Esophagus squamous epithelium (tissue), 5 donors: ENCODE data around the gene GNAT3. TPM values are rescaled to one million over a fixed set of nuclear protein-coding genes. Genes with fewer than 3 reads are reported as not detected.

ENCODE experiments used
- DNase-seq: peaks from one replicate; lab custom pipeline; 2025; lab: John Stamatoyannopoulos, UW
- H3K27ac ChIP-seq, 4 donors: fragments of 200-600 bp; sonication (generic); one replicate each; pipeline ENCODE4 v1.5.1; 2016 to 2019; ENCODE audit warnings: mild to moderate bottlenecking in 1 of 4
- H3K27me3 ChIP-seq, 4 donors: fragments of 200-600 bp; sonication (generic); 1 replicate in 3 of 4; 2 replicates in 1 of 4; pipeline versions ENCODE4 v1.5.1 to v1.6.0; 2017 to 2021; ENCODE audit warnings: antibody characterized with exemption in 1 of 4
- H3K36me3 ChIP-seq, 3 donors: fragments of 200-600 bp; sonication (generic); one replicate each; pipeline ENCODE4 v1.5.1; 2016 to 2019
- H3K4me1 ChIP-seq, 3 donors: fragments of 200-600 bp; sonication (generic); one replicate each; pipeline ENCODE4 v1.5.1; 2017 to 2019
- H3K4me3 ChIP-seq, 4 donors: fragments of 200-600 bp; sonication (generic); 1 replicate in 3 of 4; 2 replicates in 1 of 4; pipeline ENCODE4 v1.5.1; 2016 to 2019; ENCODE audit warnings: mild to moderate bottlenecking in 2 of 4, moderate library complexity in 1 of 4
- H3K9me3 ChIP-seq, 3 donors: fragments of 200-600 bp; sonication (generic); one replicate each; pipeline ENCODE4 v1.5.1; 2016 to 2019
- POLR2A ChIP-seq, 4 donors: fragments of 450-650 bp; IDR thresholded peaks; one replicate each; pipeline ENCODE4 v1.6.1; 2017; ENCODE audit warnings: antibody characterized with exemption in 4 of 4, mild to moderate bottlenecking in 4 of 4, moderate library complexity in 3 of 4
- WGBS, 2 donors: methylation state at CpG; one replicate each; pipeline ENCODE4 v1.1.5; 2018; 5-methylcytosine and 5-hydroxymethylcytosine counted together
- intact Hi-C: fragments of 100-400 bp; cut with DNase I; formaldehyde crosslinking; loops from one replicate; pipeline ENCODE4 v1.15.0; 2022
- total RNA-seq, 4 donors: library from RNA; depleted of rRNA; stranded (reverse); fragments of >200 nt; gene quantifications; one replicate each; pipeline ENCODE4 v1.1.0, GENCODE V29; 2016
- TF ChIP-seq, protein P1 (sequence below), 6 experiments: fragments of 450-650 bp in 4 of 6; fragments of 200-600 bp in 2 of 6; sonication (generic) in 2 of 6; IDR thresholded peaks; one replicate each; pipeline ENCODE4 v1.5.1; 2016 to 2019; ENCODE audit warnings: antibody characterized with exemption in 6 of 6, mild to moderate bottlenecking in 4 of 6, moderate library complexity in 4 of 6
- donor health status: DM: yes; HTN: yes; CAD: no.

GNAT3 gene
- total RNA-seq, 4 donors from 2014 or later: not detected

DNA sequence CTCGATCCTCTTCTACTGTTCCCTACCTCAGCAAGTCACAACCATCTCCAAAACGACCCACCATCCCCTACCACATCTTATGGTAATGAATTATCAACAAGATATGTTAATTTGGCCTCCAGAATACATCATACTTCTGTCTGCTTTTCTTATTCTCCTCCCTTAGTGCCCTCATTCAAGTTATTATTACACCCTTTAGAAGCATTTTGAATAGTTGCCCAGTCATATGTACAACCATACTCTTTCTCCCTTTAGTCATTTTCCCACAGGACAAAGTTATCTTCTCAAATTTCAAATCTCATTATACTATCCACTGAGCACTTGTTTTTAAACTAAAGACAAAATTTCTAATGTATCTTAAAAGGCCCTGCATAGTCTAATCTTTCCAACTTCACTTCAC is 71.0 kb downstream of the GNAT3 start:
- H3K4me3 ChIP-seq: no peak overlapping the region
- 23 to 25% methylated on average over 2 of the region's 2 CpGs for WGBS, 2 donors
- H3K27me3 ChIP-seq: no peaks in the 10 kb centered on the region
- no peak for DNase-seq
- intact Hi-C loops: no loop called here
- H3K27ac ChIP-seq: no peak overlapping the region
- no peaks in the 10 kb centered on the region for H3K36me3 ChIP-seq
- H3K4me1 ChIP-seq: peaks cover 0 to 12% (median 0%) of the 10 kb centered on the region in 3 donors
- TF ChIP-seq POLR2A (IDR thresholded peaks at IDR 0.05): no peak
- TF ChIP-seq, protein P1, sequence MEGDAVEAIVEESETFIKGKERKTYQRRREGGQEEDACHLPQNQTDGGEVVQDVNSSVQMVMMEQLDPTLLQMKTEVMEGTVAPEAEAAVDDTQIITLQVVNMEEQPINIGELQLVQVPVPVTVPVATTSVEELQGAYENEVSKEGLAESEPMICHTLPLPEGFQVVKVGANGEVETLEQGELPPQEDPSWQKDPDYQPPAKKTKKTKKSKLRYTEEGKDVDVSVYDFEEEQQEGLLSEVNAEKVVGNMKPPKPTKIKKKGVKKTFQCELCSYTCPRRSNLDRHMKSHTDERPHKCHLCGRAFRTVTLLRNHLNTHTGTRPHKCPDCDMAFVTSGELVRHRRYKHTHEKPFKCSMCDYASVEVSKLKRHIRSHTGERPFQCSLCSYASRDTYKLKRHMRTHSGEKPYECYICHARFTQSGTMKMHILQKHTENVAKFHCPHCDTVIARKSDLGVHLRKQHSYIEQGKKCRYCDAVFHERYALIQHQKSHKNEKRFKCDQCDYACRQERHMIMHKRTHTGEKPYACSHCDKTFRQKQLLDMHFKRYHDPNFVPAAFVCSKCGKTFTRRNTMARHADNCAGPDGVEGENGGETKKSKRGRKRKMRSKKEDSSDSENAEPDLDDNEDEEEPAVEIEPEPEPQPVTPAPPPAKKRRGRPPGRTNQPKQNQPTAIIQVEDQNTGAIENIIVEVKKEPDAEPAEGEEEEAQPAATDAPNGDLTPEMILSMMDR (IDR thresholded peaks at IDR 0.05): no peak
- no peaks in the 10 kb centered on the region for H3K9me3 ChIP-seq

DNA sequence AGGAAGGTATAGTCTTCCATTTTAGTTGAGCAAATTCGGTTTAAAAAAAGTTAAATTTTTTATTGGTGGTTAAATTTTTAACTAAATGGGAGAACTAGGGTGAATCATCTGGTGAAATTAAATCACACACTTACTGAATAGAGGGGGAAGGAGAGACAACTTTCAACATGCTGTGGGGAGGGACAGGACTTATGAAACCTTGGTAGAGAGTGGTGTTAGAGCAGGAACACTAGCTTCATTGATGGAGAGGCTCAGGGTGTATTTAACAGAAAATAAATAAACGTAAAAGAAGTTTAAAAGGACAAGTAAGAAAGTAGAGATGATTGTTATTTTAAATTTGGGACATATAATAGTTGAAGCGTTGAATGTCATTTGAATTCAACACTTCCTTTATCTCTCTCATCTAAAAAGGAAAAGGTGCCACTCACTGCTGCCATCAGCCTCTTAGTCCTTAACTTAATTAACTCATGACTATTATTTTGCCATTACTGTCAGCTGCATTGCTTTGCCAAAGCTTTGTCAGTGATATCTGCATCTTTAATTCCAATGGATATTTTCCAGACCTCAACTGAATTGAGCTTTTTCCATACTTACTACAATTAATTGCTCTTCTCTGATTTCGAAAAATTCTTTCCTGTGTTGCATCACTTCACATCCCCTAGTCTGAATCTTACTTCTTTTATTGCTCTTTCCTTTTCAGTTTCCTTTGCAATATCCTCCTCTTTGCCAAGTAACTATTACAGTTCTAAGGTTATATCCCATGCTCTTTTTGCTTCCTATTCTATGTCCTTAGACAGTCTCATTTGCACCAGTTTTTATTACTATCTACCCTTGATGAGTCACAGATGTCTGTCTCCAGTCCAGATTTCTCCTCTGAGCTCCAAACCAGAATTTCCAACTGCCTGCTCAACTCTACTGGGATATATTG is 71.7 kb downstream of the GNAT3 start:
- Histone ChIP-seq H3K4me3 (no peak overlapping the region), H3K36me3 (no peaks in the 10 kb centered on the region), H3K27ac (no peak overlapping the region), H3K4me1 (peaks cover 0 to 12% (median 0%) of the 10 kb centered on the region in 3 donors), H3K9me3 (no peaks in the 10 kb centered on the region), H3K27me3 (no peaks in the 10 kb centered on the region)
- DNase-seq: no peak
- TF ChIP-seq, protein P1 (IDR thresholded peaks at IDR 0.05): no peak
- no peak for TF ChIP-seq POLR2A (IDR thresholded peaks at IDR 0.05)
- 54 to 61% methylated on average over 4 of the region's 4 CpGs for WGBS, 2 donors
- intact Hi-C loops: loop anchor here (10.0 kb wide), 1 partner anchor 225 kb away; no protein-coding TSS in a partner anchor

- Histone ChIP-seq H3K4me1 (peaks cover 0 to under 1% (median 0%) of the 10 kb centered on the region in 3 donors), H3K27ac (no peak overlapping the region), H3K4me3 (no peak overlapping the region), H3K9me3 (no peaks in the 10 kb centered on the region), H3K27me3 (no peaks in the 10 kb centered on the region), H3K36me3 (no peaks in the 10 kb centered on the region)
- DNase-seq: no peak
- intact Hi-C loops: loop anchor here (10.0 kb wide), 1 partner anchor 229 kb away; no protein-coding TSS in a partner anchor
- no peak for TF ChIP-seq POLR2A (IDR thresholded peaks at IDR 0.05)
- TF ChIP-seq, protein P1 (IDR thresholded peaks at IDR 0.05): no peak
- 80 to 95% methylated on average over 2 of the region's 2 CpGs for WGBS, 2 donors
These were observed 76.3 kb downstream of the GNAT3 start for GRCh38 chr7:80435521-80435920.

DNA sequence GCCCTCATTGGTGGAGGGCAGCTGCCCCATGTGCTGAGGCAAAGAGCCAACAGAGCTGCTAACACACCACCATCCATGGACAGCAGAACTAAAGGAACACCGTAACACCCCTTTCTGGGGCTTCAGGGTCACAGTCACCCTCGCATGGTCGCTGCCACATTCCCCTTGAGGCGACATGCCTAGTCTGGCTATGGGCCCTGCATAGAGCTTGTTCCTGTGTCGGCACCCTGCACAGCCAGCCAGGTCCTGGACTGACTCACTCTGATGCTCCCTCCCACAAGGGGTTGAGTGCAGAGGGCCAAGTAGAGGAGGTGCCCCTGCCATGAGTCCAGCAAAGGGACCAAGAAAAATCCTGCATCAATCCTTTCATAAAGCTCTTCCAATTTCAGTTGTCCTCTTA is 77.8 kb downstream of the GNAT3 start:
- Histone ChIP-seq H3K36me3 (no peaks in the 10 kb centered on the region), H3K27me3 (no peaks in the 10 kb centered on the region), H3K4me1 (no peaks in the 10 kb centered on the region), H3K9me3 (no peaks in the 10 kb centered on the region), H3K4me3 (no peak overlapping the region), H3K27ac (no peak overlapping the region)
- no peak for DNase-seq
- no peak for TF ChIP-seq POLR2A (IDR thresholded peaks at IDR 0.05)
- TF ChIP-seq, protein P1 (IDR thresholded peaks at IDR 0.05): no peak
- 81% methylated on average over 5 of the region's 5 CpGs; no CpG with 5 or more reads in 1 of the 2 donors for WGBS, 2 donors
- intact Hi-C loops: loop anchor here (10.0 kb wide), 1 partner anchor 231 kb away; no protein-coding TSS in a partner anchor

- Histone ChIP-seq H3K9me3 (no peaks in the 10 kb centered on the region), H3K27me3 (no peaks in the 10 kb centered on the region), H3K36me3 (no peaks in the 10 kb centered on the region), H3K4me3 (no peak overlapping the region), H3K4me1 (no peaks in the 10 kb centered on the region), H3K27ac (no peak overlapping the region)
- WGBS, 2 donors: 0 to 67% methylated on average over 1 of the region's 1 CpG
- no peak for DNase-seq
- intact Hi-C loops: loop anchor here (10.0 kb wide), 1 partner anchor 233 kb away; no protein-coding TSS in a partner anchor
- TF ChIP-seq, protein P1 (IDR thresholded peaks at IDR 0.05): no peak
- no peak for TF ChIP-seq POLR2A (IDR thresholded peaks at IDR 0.05)
These were observed 79.7 kb downstream of the GNAT3 start for GRCh38 chr7:80432166-80432565.
